Fibroblast of lung (primary cell): ENCODE data around the gene RPL7A. TPM values are rescaled to one million over a fixed set of nuclear protein-coding genes. Genes with fewer than 3 reads are reported as not detected.
"Not testable (repeated sequence)": the region's sequence is repeated elsewhere in the genome, so short reads cannot be mapped to it uniquely, and the experiment has no call there.

Source experiments
- DNase-seq, 2 donors: peaks; one replicate each; pipeline versions ENCODE4 v3.0.0 to v3.0.0-alpha.2; 2010; ENCODE audit warnings: low read depth in 2 of 2
- H2AFZ ChIP-seq: 2 replicates; pipeline ENCODE4 v1.5.1; 2012; ENCODE audit warnings: low read length, control low read depth, inconsistent platforms
- H3K27ac ChIP-seq: 2 replicates; pipeline ENCODE4 v1.5.1; 2011; ENCODE audit warnings: low read length, control low read depth; ENCODE audit not compliant: insufficient read depth
- H3K27me3 ChIP-seq: 2 replicates; pipeline ENCODE4 v1.5.1; 2011; ENCODE audit warnings: mild to moderate bottlenecking, low read length; ENCODE audit not compliant: control insufficient read depth, insufficient read depth
- H3K36me3 ChIP-seq: 2 replicates; pipeline ENCODE4 v1.5.1; 2011; ENCODE audit warnings: low read length; ENCODE audit not compliant: control insufficient read depth, insufficient read depth
- H3K4me1 ChIP-seq: 2 replicates; pipeline ENCODE4 v1.5.1; 2011; ENCODE audit warnings: low read length; ENCODE audit not compliant: control insufficient read depth, insufficient read depth; ENCODE audit errors: extremely low read depth
- H3K4me2 ChIP-seq: 2 replicates; pipeline ENCODE4 v1.5.1; 2011; ENCODE audit warnings: low read length, control low read depth; ENCODE audit not compliant: insufficient read depth; ENCODE audit errors: extremely low read depth
- H3K4me3 ChIP-seq, 4 experiments: fragments of 200-600 bp in 1 of 4; sonication (generic) in 1 of 4; replicated peaks in 1 of 4; 2 replicates each; pipeline ENCODE4 v1.5.1; 2011 to 2016; ENCODE audit warnings: low read length in 4 of 4, low read depth in 3 of 4, mild to moderate bottlenecking in 3 of 4, control low read depth in 2 of 4, inconsistent platforms in 1 of 4, mixed read lengths in 1 of 4; ENCODE audit not compliant: insufficient read depth in 1 of 4; ENCODE audit errors: control extremely low read depth in 1 of 4
- H3K79me2 ChIP-seq: 2 replicates; pipeline ENCODE4 v1.5.1; 2012; ENCODE audit warnings: mild to moderate bottlenecking, low read length, inconsistent platforms; ENCODE audit not compliant: control insufficient read depth, insufficient read depth
- H3K9ac ChIP-seq: 2 replicates; pipeline ENCODE4 v1.5.1; 2011; ENCODE audit warnings: mild to moderate bottlenecking, low read length, control low read depth; ENCODE audit not compliant: insufficient read depth
- H3K9me3 ChIP-seq: 2 replicates; pipeline ENCODE4 v1.5.1; 2012; ENCODE audit warnings: low read depth, low read length; ENCODE audit not compliant: control insufficient read depth, insufficient read depth
- H4K20me1 ChIP-seq: 2 replicates; pipeline ENCODE4 v1.5.1; 2011; ENCODE audit warnings: low read length; ENCODE audit not compliant: control insufficient read depth, insufficient read depth; ENCODE audit errors: extremely low read depth
- CTCF ChIP-seq, 2 donors: IDR thresholded peaks in 1 of 2; conservative IDR thresholded peaks in 1 of 2; 1 replicate in 1 of 2; 2 replicates in 1 of 2; pipeline ENCODE4 v1.5.1; 2011 to 2012; ENCODE audit warnings: low read length in 2 of 2, control low read depth in 1 of 2, inconsistent platforms in 1 of 2, low read depth in 1 of 2, mild to moderate bottlenecking in 1 of 2
- EZH2 ChIP-seq: IDR thresholded peaks from 2 replicates; pipeline ENCODE4 v1.5.1; 2012; ENCODE audit warnings: low read length, control low read depth, mild to moderate bottlenecking; ENCODE audit errors: missing control alignments
- polyA plus RNA-seq, 2 donors: library from polyadenylated mRNA; depleted of rRNA in 1 of 2; stranded (reverse) in 1 of 2; unstranded in 1 of 2; fragments of >200 nt; gene quantifications; 2 replicates each; pipeline ENCODE4 v1.2.1, GENCODE V29; 2011 to 2012; ENCODE audit warnings: missing spikeins in 1 of 2
- total RNA-seq: library from RNA; depleted of rRNA; stranded (reverse); fragments of >200 nt; gene quantifications from 2 replicates; pipeline ENCODE4 v1.2.1, GENCODE V29; 2014

The RPL7A gene
- total and polyA plus RNA-seq, 2 donors (not counting 1 experiment from before 2014, with no cell fraction given): 1,820 to 2,991 TPM

DNA sequence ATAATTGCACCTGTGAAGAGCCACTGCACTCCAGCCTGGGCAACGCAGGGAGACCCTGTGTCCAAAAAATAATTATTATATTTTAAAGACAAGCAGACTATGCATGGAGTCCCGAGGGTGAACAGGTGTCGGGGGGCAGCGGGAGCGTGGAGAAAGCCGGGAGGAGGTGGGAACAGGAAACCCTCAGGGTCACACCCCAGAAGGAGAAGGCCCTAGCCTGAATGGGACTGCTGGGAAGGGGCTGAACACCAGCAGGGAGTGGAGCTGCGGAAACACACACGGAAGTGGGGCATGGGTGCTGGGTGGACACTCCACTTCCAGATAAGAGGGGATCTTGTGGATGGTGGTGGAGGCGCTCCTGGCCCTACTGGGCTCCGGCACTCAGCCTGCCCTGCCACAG is 24.8 kb upstream of the RPL7A start:
- H3K79me2 ChIP-seq: no peaks in the 10 kb centered on the region
- H3K4me2 ChIP-seq: no peak overlapping the region
- H3K9me3 ChIP-seq: no peaks in the 10 kb centered on the region
- H3K27ac ChIP-seq: no peak overlapping the region
- no peak for TF ChIP-seq CTCF (conservative IDR thresholded peaks at IDR 0.05 in 1 of 2, IDR thresholded peaks at IDR 0.05 in 1 of 2; ENCODE audit: low read depth in 1 of 2, low read length in 2 of 2)
- TF ChIP-seq EZH2: no peak
- H3K9ac ChIP-seq: no peak overlapping the region
- H3K36me3 ChIP-seq: no peaks in the 10 kb centered on the region
- H3K4me3 ChIP-seq: no peak overlapping the region
- no peak for DNase-seq
- H3K27me3 ChIP-seq: no peaks in the 10 kb centered on the region
- no peak overlapping the region for H2AFZ ChIP-seq
- H3K4me1 ChIP-seq: no peaks in the 10 kb centered on the region
- H4K20me1 ChIP-seq: no peaks in the 10 kb centered on the region

GRCh38 chr9:133323991-133324703 is 23.9 kb upstream of the RPL7A start:
- DNase-seq: no peak
- H3K9me3 ChIP-seq: no peaks in the 10 kb centered on the region
- H3K4me1 ChIP-seq: no peaks in the 10 kb centered on the region
- H3K27me3 ChIP-seq: no peaks in the 10 kb centered on the region
- no peak overlapping the region for H2AFZ ChIP-seq
- H3K4me3 ChIP-seq: no peak overlapping the region
- no peak overlapping the region for H3K4me2 ChIP-seq
- H3K36me3 ChIP-seq: no peaks in the 10 kb centered on the region
- TF ChIP-seq EZH2: no peak
- TF ChIP-seq CTCF (conservative IDR thresholded peaks at IDR 0.05 in 1 of 2, IDR thresholded peaks at IDR 0.05 in 1 of 2; ENCODE audit: low read depth in 1 of 2, low read length in 2 of 2): no peak
- no peaks in the 10 kb centered on the region for H4K20me1 ChIP-seq
- no peak overlapping the region for H3K27ac ChIP-seq
- no peaks in the 10 kb centered on the region for H3K79me2 ChIP-seq
- no peak overlapping the region for H3K9ac ChIP-seq

DNA sequence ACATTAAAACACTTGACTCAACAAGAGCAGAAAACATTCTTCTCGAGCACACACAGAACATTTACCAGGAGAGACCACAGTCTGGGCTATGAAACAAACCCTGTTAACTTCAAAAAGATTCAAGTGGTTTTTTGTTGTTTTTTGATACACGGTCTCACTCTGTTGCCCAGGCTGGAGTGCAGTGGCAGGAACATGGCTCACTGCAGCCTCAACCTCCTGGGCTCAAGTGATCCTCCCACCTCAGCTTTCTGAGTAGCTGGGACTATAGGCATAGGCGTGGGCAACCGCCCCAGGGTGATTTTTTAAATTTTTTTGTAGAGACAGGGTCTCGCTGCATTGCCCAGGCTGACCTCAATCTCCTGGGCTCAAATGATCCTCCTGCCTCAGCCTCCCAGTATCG is 21.0 kb upstream of the RPL7A start:
- not testable (repeated sequence) for H3K9me3 ChIP-seq, DNase-seq, H3K79me2 ChIP-seq, H3K9ac ChIP-seq, H3K27ac ChIP-seq, H3K4me1 ChIP-seq, H2AFZ ChIP-seq, H3K4me2 ChIP-seq, H3K27me3 ChIP-seq, H3K4me3 ChIP-seq, H4K20me1 ChIP-seq
- H3K36me3 ChIP-seq: peaks cover 10% of the 10 kb centered on the region
